Osteoblast (primary cell): Measurements from ENCODE around the gene RPRD1B. TPM values are rescaled to one million over a fixed set of nuclear protein-coding genes. Genes with fewer than 3 reads are reported as not detected.

Source experiments
- DNase-seq: peaks from one replicate; pipeline ENCODE4 v3.0.0; 2011; ENCODE audit warnings: low spot score, mixed read lengths; ENCODE audit not compliant: insufficient read length; ENCODE audit errors: missing footprints
- H2AFZ ChIP-seq: 2 replicates; pipeline ENCODE4 v1.6.0; 2011; ENCODE audit warnings: mild to moderate bottlenecking, low read length
- H3K27ac ChIP-seq: 2 replicates; pipeline ENCODE4 v1.5.1; 2011; ENCODE audit warnings: mild to moderate bottlenecking, low read depth, low read length, moderate library complexity
- H3K27me3 ChIP-seq: 2 replicates; pipeline ENCODE4 v1.6.0; 2012; ENCODE audit warnings: mild to moderate bottlenecking, control low read depth, inconsistent platforms, low read length, moderate library complexity; ENCODE audit not compliant: insufficient read depth
- H3K36me3 ChIP-seq: 2 replicates; pipeline ENCODE4 v1.5.1; 2011; ENCODE audit warnings: mild to moderate bottlenecking, low read length, control low read depth, moderate library complexity; ENCODE audit not compliant: insufficient read depth
- H3K4me1 ChIP-seq: 2 replicates; pipeline ENCODE4 v1.5.1; 2011; ENCODE audit warnings: mild to moderate bottlenecking, low read length, control low read depth, moderate library complexity; ENCODE audit not compliant: insufficient read depth
- H3K4me2 ChIP-seq: 2 replicates; pipeline ENCODE4 v1.6.0; 2011; ENCODE audit warnings: mild to moderate bottlenecking, low read length; ENCODE audit not compliant: insufficient read depth
- H3K4me3 ChIP-seq: fragments of 200-600 bp; sonication (generic); 3 replicates; pipeline ENCODE4 v1.5.1; 2012; ENCODE audit warnings: mild to moderate bottlenecking, low read length, inconsistent platforms; ENCODE audit not compliant: insufficient read depth
- H3K79me2 ChIP-seq: 2 replicates; pipeline ENCODE4 v1.6.0; 2012; ENCODE audit warnings: mild to moderate bottlenecking, low read length, control low read depth, inconsistent platforms; ENCODE audit not compliant: insufficient read depth
- H3K9me3 ChIP-seq: 2 replicates; pipeline ENCODE4 v1.5.1; 2011; ENCODE audit warnings: low read depth, low read length, control low read depth
- H4K20me1 ChIP-seq: 2 replicates; pipeline ENCODE4 v1.6.0; 2012; ENCODE audit warnings: mild to moderate bottlenecking, low read length, control low read depth; ENCODE audit not compliant: insufficient read depth
- CTCF ChIP-seq: IDR thresholded peaks from 2 replicates; pipeline ENCODE4 v1.5.1; 2011; ENCODE audit warnings: mild to moderate bottlenecking, low read depth, low read length, moderate library complexity; ENCODE audit errors: extremely low read depth
- total RNA-seq: library from RNA; depleted of rRNA; stranded (reverse); fragments of >200 nt; gene quantifications from 2 replicates; pipeline ENCODE4 v1.2.3, GENCODE V29; 2012

RPRD1B gene
- total RNA-seq, 1 donor, result 29.3 TPM

GRCh38 chr20:38108986-38109541 is 75.5 kb downstream of the RPRD1B start:
- no peak for TF ChIP-seq CTCF
- Histone ChIP-seq H3K27me3 (no peaks in the 10 kb centered on the region), H3K4me2 (no peak overlapping the region), H4K20me1 (no peaks in the 10 kb centered on the region), H3K79me2 (no peaks in the 10 kb centered on the region), H3K36me3 (no peaks in the 10 kb centered on the region), H3K27ac (peak overlapping the region; percentile 89), H2AFZ (no peak overlapping the region), H3K9me3 (no peaks in the 10 kb centered on the region), H3K4me1 (peaks cover 31% of the 10 kb centered on the region), H3K4me3 (no peak overlapping the region)
- no peak for DNase-seq

GRCh38 chr20:38109591-38110524 is 76.3 kb downstream of the RPRD1B start:
- TF ChIP-seq CTCF, result no peak
- no peaks in the 10 kb centered on the region for H3K79me2 ChIP-seq
- no peaks in the 10 kb centered on the region for H4K20me1 ChIP-seq
- no peaks in the 10 kb centered on the region for H3K27me3 ChIP-seq
- peak overlapping the region; percentile 89 for H3K27ac ChIP-seq
- DNase-seq, result peak; percentile 92
- no peaks in the 10 kb centered on the region for H3K36me3 ChIP-seq
- H3K4me1 ChIP-seq, result peaks cover 37% of the 10 kb centered on the region
- peak overlapping the region; percentile 39 for H3K4me2 ChIP-seq
- H2AFZ ChIP-seq, result no peak overlapping the region
- no peak overlapping the region for H3K4me3 ChIP-seq
- no peaks in the 10 kb centered on the region for H3K9me3 ChIP-seq

GRCh38 chr20:38110525-38111178 is 77.1 kb downstream of the RPRD1B start:
- Histone ChIP-seq H3K4me1 (peaks cover 37% of the 10 kb centered on the region), H3K27me3 (no peaks in the 10 kb centered on the region), H3K9me3 (no peaks in the 10 kb centered on the region), H3K36me3 (no peaks in the 10 kb centered on the region), H3K4me3 (no peak overlapping the region), H2AFZ (no peak overlapping the region), H3K79me2 (no peaks in the 10 kb centered on the region), H3K27ac (peak overlapping the region; percentile 89), H3K4me2 (peak overlapping the region; percentile 39), H4K20me1 (no peaks in the 10 kb centered on the region)
- DNase-seq, result no peak
- no peak for TF ChIP-seq CTCF
